Skeletal muscle satellite cell (primary cell): Measurements from ENCODE around the gene KAT6B.

Experiments used
- H3K27me3 ChIP-seq: 2 replicates; pipeline ENCODE4 v1.7.0; 2013; ENCODE audit warnings: low read length; ENCODE audit not compliant: control insufficient read depth, insufficient read depth
- H3K36me3 ChIP-seq: 2 replicates; pipeline ENCODE4 v1.7.0; 2013; ENCODE audit warnings: mild to moderate bottlenecking, control low read depth, low read length; ENCODE audit not compliant: insufficient read depth
- H3K4me1 ChIP-seq: 2 replicates; pipeline ENCODE4 v1.7.0; 2013; ENCODE audit warnings: low read length; ENCODE audit not compliant: control insufficient read depth, insufficient read depth
- H3K4me2 ChIP-seq: 2 replicates; pipeline ENCODE4 v1.7.0; 2013; ENCODE audit warnings: mild to moderate bottlenecking, low read length
- H3K4me3 ChIP-seq: 2 replicates; pipeline ENCODE4 v1.7.0; 2013; ENCODE audit warnings: low read length
- H3K9ac ChIP-seq: 2 replicates; pipeline ENCODE4 v1.7.0; 2013; ENCODE audit warnings: mild to moderate bottlenecking, low read depth, low read length, moderate library complexity
- H3K9me3 ChIP-seq: replicated peaks from 2 replicates; pipeline ENCODE4 v1.7.0; 2013; ENCODE audit warnings: mild to moderate bottlenecking, control low read depth, low read length

Gene KAT6B

GRCh38 chr10:74799721-74800221, 26.6 kb upstream of the KAT6B start:
- H3K4me2 ChIP-seq, result peak overlapping the region; percentile 30
- H3K9ac ChIP-seq, result no peak overlapping the region
- peaks cover 6% of the 10 kb centered on the region for H3K4me1 ChIP-seq
- H3K9me3 ChIP-seq, result no peaks in the 10 kb centered on the region
- H3K36me3 ChIP-seq, result no peaks in the 10 kb centered on the region
- H3K4me3 ChIP-seq, result no peak overlapping the region
- no peaks in the 10 kb centered on the region for H3K27me3 ChIP-seq

- peaks cover 6% of the 10 kb centered on the region for H3K4me1 ChIP-seq
- no peak overlapping the region for H3K4me2 ChIP-seq
- no peak overlapping the region for H3K9ac ChIP-seq
- H3K36me3 ChIP-seq, result no peaks in the 10 kb centered on the region
- no peaks in the 10 kb centered on the region for H3K9me3 ChIP-seq
- H3K4me3 ChIP-seq, result no peak overlapping the region
- H3K27me3 ChIP-seq, result no peaks in the 10 kb centered on the region
Observed at GRCh38 chr10:74801447-74801846, 25.0 kb upstream of the KAT6B start.

- no peak overlapping the region for H3K4me3 ChIP-seq
- no peak overlapping the region for H3K9ac ChIP-seq
- no peak overlapping the region for H3K4me2 ChIP-seq
- H3K36me3 ChIP-seq, result no peaks in the 10 kb centered on the region
- H3K27me3 ChIP-seq, result no peaks in the 10 kb centered on the region
- no peaks in the 10 kb centered on the region for H3K4me1 ChIP-seq
- no peaks in the 10 kb centered on the region for H3K9me3 ChIP-seq
Observed at GRCh38 chr10:74808501-74808900, 17.9 kb upstream of the KAT6B start.

- no peaks in the 10 kb centered on the region for H3K9me3 ChIP-seq
- no peak overlapping the region for H3K4me3 ChIP-seq
- H3K36me3 ChIP-seq, result no peaks in the 10 kb centered on the region
- no peak overlapping the region for H3K4me2 ChIP-seq
- H3K4me1 ChIP-seq, result no peaks in the 10 kb centered on the region
- H3K27me3 ChIP-seq, result no peaks in the 10 kb centered on the region
- no peak overlapping the region for H3K9ac ChIP-seq
Observed at GRCh38 chr10:74810087-74810486, 16.3 kb upstream of the KAT6B start.

GRCh38 chr10:74813381-74814259, 12.8 kb upstream of the KAT6B start:
- Histone ChIP-seq H3K27me3 (no peaks in the 10 kb centered on the region), H3K36me3 (no peaks in the 10 kb centered on the region), H3K4me1 (no peaks in the 10 kb centered on the region), H3K4me3 (no peak overlapping the region), H3K9me3 (peaks cover 5% of the 10 kb centered on the region), H3K4me2 (no peak overlapping the region), H3K9ac (no peak overlapping the region)

- Histone ChIP-seq H3K27me3 (no peaks in the 10 kb centered on the region), H3K4me1 (no peaks in the 10 kb centered on the region), H3K4me3 (no peak overlapping the region), H3K9me3 (peaks cover 5% of the 10 kb centered on the region), H3K4me2 (no peak overlapping the region), H3K9ac (no peak overlapping the region), H3K36me3 (no peaks in the 10 kb centered on the region)
Observed at GRCh38 chr10:74814797-74815196, 11.6 kb upstream of the KAT6B start.

- Histone ChIP-seq H3K4me3 (no peak overlapping the region), H3K9ac (no peak overlapping the region), H3K27me3 (no peaks in the 10 kb centered on the region), H3K9me3 (peaks cover 5% of the 10 kb centered on the region), H3K4me1 (peaks cover 5% of the 10 kb centered on the region), H3K36me3 (no peaks in the 10 kb centered on the region), H3K4me2 (no peak overlapping the region)
Observed at GRCh38 chr10:74816824-74817498, 9.4 kb upstream of the KAT6B start.

- no peaks in the 10 kb centered on the region for H3K27me3 ChIP-seq
- no peak overlapping the region for H3K9ac ChIP-seq
- H3K4me2 ChIP-seq, result no peak overlapping the region
- H3K4me3 ChIP-seq, result no peak overlapping the region
- peaks cover 22% of the 10 kb centered on the region for H3K4me1 ChIP-seq
- peaks cover 5% of the 10 kb centered on the region for H3K9me3 ChIP-seq
- H3K36me3 ChIP-seq, result no peaks in the 10 kb centered on the region
Observed at GRCh38 chr10:74821501-74821900, 4.9 kb upstream of the KAT6B start.

- Histone ChIP-seq H3K4me2 (peak overlapping the region; percentile 39), H3K36me3 (no peaks in the 10 kb centered on the region), H3K9me3 (no peaks in the 10 kb centered on the region), H3K27me3 (no peaks in the 10 kb centered on the region), H3K9ac (peak overlapping the region; percentile 2), H3K4me3 (no peak overlapping the region), H3K4me1 (peaks cover 24% of the 10 kb centered on the region)
Observed at GRCh38 chr10:74822101-74822500, 4.3 kb upstream of the KAT6B start.

GRCh38 chr10:74822521-74823089, 3.8 kb upstream of the KAT6B start:
- no peak overlapping the region for H3K4me3 ChIP-seq
- peak overlapping the region; percentile 39 for H3K4me2 ChIP-seq
- H3K27me3 ChIP-seq, result no peaks in the 10 kb centered on the region
- H3K4me1 ChIP-seq, result peaks cover 26% of the 10 kb centered on the region
- H3K9ac ChIP-seq, result peak overlapping the region; percentile 2
- no peaks in the 10 kb centered on the region for H3K9me3 ChIP-seq
- H3K36me3 ChIP-seq, result no peaks in the 10 kb centered on the region

- Histone ChIP-seq H3K9ac (no peak overlapping the region), H3K4me3 (no peak overlapping the region), H3K9me3 (no peaks in the 10 kb centered on the region), H3K27me3 (no peaks in the 10 kb centered on the region), H3K4me2 (no peak overlapping the region), H3K36me3 (no peaks in the 10 kb centered on the region), H3K4me1 (peaks cover 28% of the 10 kb centered on the region)
Observed at GRCh38 chr10:74823791-74824183, 2.6 kb upstream of the KAT6B start.
